CD14-positive monocyte (primary cell): ENCODE data around the gene ALDH3A2. TPM values are rescaled to one million over a fixed set of nuclear protein-coding genes. Genes with fewer than 3 reads are reported as not detected.

Experiments used
- DNase-seq, 3 donors: peaks; one replicate each; pipeline ENCODE4 v3.0.0-alpha.2; 2011 to 2022
- H2AFZ ChIP-seq: 2 replicates; pipeline ENCODE4 v1.6.0; 2012; ENCODE audit warnings: mild to moderate bottlenecking, low read depth, low read length, inconsistent platforms; ENCODE audit not compliant: insufficient read depth, poor library complexity, severe bottlenecking
- H3K27ac ChIP-seq, 2 donors: 1 replicate in 1 of 2; 2 replicates in 1 of 2; pipeline ENCODE4 v1.5.1; 2012 to 2013; ENCODE audit warnings: low read length in 2 of 2, control low read depth in 1 of 2, inconsistent platforms in 1 of 2, low read depth in 1 of 2, mild to moderate bottlenecking in 1 of 2
- H3K27me3 ChIP-seq, 2 donors: one replicate each; pipeline versions ENCODE4 v1.6.0 to v1.6.1; 2011 to 2013; ENCODE audit warnings: low read length in 2 of 2; ENCODE audit not compliant: control insufficient read depth in 2 of 2, insufficient read depth in 2 of 2
- H3K36me3 ChIP-seq, 2 donors: replicated peaks in 1 of 2; 1 replicate in 1 of 2; 2 replicates in 1 of 2; pipeline versions ENCODE4 v1.5.1 to v1.6.1; 2012 to 2013; ENCODE audit warnings: low read length in 2 of 2, control low read depth in 1 of 2, inconsistent platforms in 1 of 2, mild to moderate bottlenecking in 1 of 2; ENCODE audit not compliant: insufficient read depth in 2 of 2, control insufficient read depth in 1 of 2
- H3K4me1 ChIP-seq, 2 donors: 1 replicate in 1 of 2; 2 replicates in 1 of 2; pipeline versions ENCODE4 v1.5.1 to v1.6.1; 2012 to 2013; ENCODE audit warnings: low read length in 2 of 2, control low read depth in 1 of 2, inconsistent platforms in 1 of 2, mild to moderate bottlenecking in 1 of 2, moderate library complexity in 1 of 2; ENCODE audit not compliant: insufficient read depth in 2 of 2, control insufficient read depth in 1 of 2
- H3K4me2 ChIP-seq: replicated peaks from 2 replicates; pipeline ENCODE3; 2012; ENCODE audit warnings: low read length, moderate library complexity, mild to moderate bottlenecking; ENCODE audit not compliant: poor library complexity, severe bottlenecking; ENCODE audit errors: extremely low read depth
- H3K4me3 ChIP-seq, 3 experiments: fragments of 200-600 bp in 1 of 3; sonication (generic) in 1 of 3; replicated peaks in 1 of 3; 1 replicate in 2 of 3; 2 replicates in 1 of 3; pipeline ENCODE4 v1.5.1; 2011 to 2013; ENCODE audit warnings: low read length in 3 of 3, mild to moderate bottlenecking in 3 of 3, control low read depth in 2 of 3, low read depth in 2 of 3, inconsistent platforms in 1 of 3, moderate library complexity in 1 of 3
- H3K79me2 ChIP-seq: 2 replicates; pipeline ENCODE4 v1.6.0; 2012; ENCODE audit warnings: mild to moderate bottlenecking, control low read depth, inconsistent platforms, low read length, moderate library complexity; ENCODE audit not compliant: insufficient read depth
- H3K9ac ChIP-seq: 2 replicates; pipeline ENCODE4 v1.6.0; 2017; ENCODE audit warnings: low read length, mild to moderate bottlenecking; ENCODE audit not compliant: insufficient read depth, poor library complexity, severe bottlenecking
- H3K9me3 ChIP-seq, 2 donors: replicated peaks in 1 of 2; 1 replicate in 1 of 2; 2 replicates in 1 of 2; pipeline versions ENCODE4 v1.5.1 to v1.6.1; 2012 to 2013; ENCODE audit warnings: low read length in 2 of 2, control low read depth in 1 of 2; ENCODE audit not compliant: control insufficient read depth in 1 of 2, insufficient read depth in 1 of 2
- H4K20me1 ChIP-seq: 2 replicates; pipeline ENCODE4 v1.6.0; 2012; ENCODE audit warnings: mild to moderate bottlenecking, low read length, control low read depth, moderate library complexity; ENCODE audit not compliant: insufficient read depth
- H3K27ac Mint-ChIP-seq, 7 donors: one replicate each; pipeline ENCODE4 v1.8.0; 2020; ENCODE audit warnings: mild to moderate bottlenecking in 7 of 7, mixed read lengths in 7 of 7, moderate library complexity in 6 of 7, inconsistent platforms in 2 of 7
- H3K27me3 Mint-ChIP-seq, 3 donors: one replicate each; pipeline ENCODE4 v1.8.0; 2021 to 2022; ENCODE audit warnings: low read depth in 3 of 3, mild to moderate bottlenecking in 3 of 3, mixed read lengths in 3 of 3, moderate library complexity in 3 of 3, inconsistent platforms in 1 of 3
- H3K36me3 Mint-ChIP-seq, 2 donors: one replicate each; pipeline ENCODE4 v1.8.0; 2020; ENCODE audit warnings: mixed read lengths in 2 of 2, inconsistent platforms in 1 of 2, mild to moderate bottlenecking in 1 of 2
- H3K4me1 Mint-ChIP-seq: one replicate; pipeline ENCODE4 v1.8.0; 2020; ENCODE audit warnings: mild to moderate bottlenecking, mixed read lengths
- H3K4me3 Mint-ChIP-seq, 2 donors: one replicate each; pipeline ENCODE4 v1.8.0; 2020; ENCODE audit warnings: mild to moderate bottlenecking in 2 of 2, mixed read lengths in 2 of 2, moderate library complexity in 1 of 2
- H3K9me3 Mint-ChIP-seq, 7 donors: one replicate each; pipeline ENCODE4 v1.8.0; 2020 to 2022; ENCODE audit warnings: mixed read lengths in 7 of 7, mild to moderate bottlenecking in 6 of 7, moderate library complexity in 6 of 7, inconsistent platforms in 2 of 7
- CTCF ChIP-seq: fragments of 200-600 bp; IDR thresholded peaks from one replicate; pipeline ENCODE4 v1.8.0; 2022; ENCODE audit warnings: antibody characterized with exemption, mild to moderate bottlenecking
- WGBS: methylation state at CpG from one replicate; pipeline ENCODE4 v1.1.5; 2013; ENCODE audit warnings: missing lambda C conversion rate; ENCODE audit not compliant: insufficient coverage; 5-methylcytosine and 5-hydroxymethylcytosine counted together
- intact Hi-C, 2 donors: fragments of 100-400 bp; cut with micrococcal nuclease; formaldehyde crosslinking; loops; one replicate each; pipeline versions ENCODE4 v1.15.0 to v1.15.1; 2023
- polyA plus RNA-seq, 3 donors: library from polyadenylated mRNA; depleted of rRNA in 1 of 3; unstranded in 2 of 3; stranded (reverse) in 1 of 3; fragments of 300-500 nt in 2 of 3; fragments of >200 nt in 1 of 3; fragmentation: Illumina TruSeq in 2 of 3; gene quantifications; 1 replicate in 2 of 3; 2 replicates in 1 of 3; pipeline ENCODE4 v1.2.3, GENCODE V29; 2012 to 2021

Gene ALDH3A2
- polyA plus RNA-seq, 3 donors, result 22.5 to 58.0 (median 50.3) TPM

- Histone ChIP-seq H3K36me3 (no peaks in the 10 kb centered on the region), H3K9me3 (no peaks in the 10 kb centered on the region), H3K4me3 (no peak overlapping the region), H3K4me2 (no peak overlapping the region), H3K79me2 (no peaks in the 10 kb centered on the region), H4K20me1 (no peaks in the 10 kb centered on the region), H3K27ac (no peak overlapping the region), H3K4me1 (no peaks in the 10 kb centered on the region), H2AFZ (no peak overlapping the region), H3K9ac (no peak overlapping the region), H3K27me3 (no peaks in the 10 kb centered on the region)
- no peak for DNase-seq
- H3K4me3 Mint-ChIP-seq, result no peak overlapping the region
- no peaks in the 10 kb centered on the region for H3K4me1 Mint-ChIP-seq
- peaks cover 0 to 3% (median 0%) of the 10 kb centered on the region in 7 donors for H3K9me3 Mint-ChIP-seq
- intact Hi-C loops, result no loop called here
- 89% methylated on average over 4 of the region's 4 CpGs for WGBS
- H3K27me3 Mint-ChIP-seq, result peaks cover 0 to 3% (median 2%) of the 10 kb centered on the region in 3 donors
- H3K36me3 Mint-ChIP-seq, result no peaks in the 10 kb centered on the region
- no peak for TF ChIP-seq CTCF
- H3K27ac Mint-ChIP-seq, result no peak overlapping the region
Measured at GRCh38 chr17:19630035-19630434, 18.5 kb upstream of the ALDH3A2 start.

- no peaks in the 10 kb centered on the region for H3K27me3 ChIP-seq
- H3K79me2 ChIP-seq, result no peaks in the 10 kb centered on the region
- Mint-ChIP-seq H3K27ac (no peak overlapping the region), H3K36me3 (no peaks in the 10 kb centered on the region), H3K4me1 (no peaks in the 10 kb centered on the region), H3K9me3 (peaks cover 0 to 3% (median 0%) of the 10 kb centered on the region in 7 donors), H3K27me3 (peaks cover 1 to 3% (median 2%) of the 10 kb centered on the region in 3 donors), H3K4me3 (no peak overlapping the region)
- no peaks in the 10 kb centered on the region for H3K4me1 ChIP-seq
- no peak overlapping the region for H3K27ac ChIP-seq
- no peaks in the 10 kb centered on the region for H4K20me1 ChIP-seq
- H3K9ac ChIP-seq, result no peak overlapping the region
- TF ChIP-seq CTCF, result no peak
- H3K4me3 ChIP-seq, result no peak overlapping the region
- H3K36me3 ChIP-seq, result no peaks in the 10 kb centered on the region
- no peak overlapping the region for H3K4me2 ChIP-seq
- intact Hi-C loops, result no loop called here
- DNase-seq, result no peak
- H2AFZ ChIP-seq, result no peak overlapping the region
- H3K9me3 ChIP-seq, result no peaks in the 10 kb centered on the region
- no CpG with 5 or more reads among the region's 1 CpG for WGBS
Measured at GRCh38 chr17:19630661-19631060, 17.9 kb upstream of the ALDH3A2 start.
